HK-2 (cell line): Measurements from ENCODE around the gene TNFRSF4.

Experiments
- DNase-seq: peaks from one replicate; pipeline ENCODE4 v3.0.0-alpha.2; 2018; ENCODE audit not compliant: unreplicated experiment

TNFRSF4 gene

GRCh38 chr1:1245178-1245816 lies 31.3 kb upstream of the TNFRSF4 start:
- no peak for DNase-seq

GRCh38 chr1:1244192-1244811 lies 30.3 kb upstream of the TNFRSF4 start:
- no peak for DNase-seq

GRCh38 chr1:1243807-1244191 lies 29.8 kb upstream of the TNFRSF4 start:
- no peak for DNase-seq

- DNase-seq, result no peak
Observed at GRCh38 chr1:1243266-1243660, 29.3 kb upstream of the TNFRSF4 start.

- DNase-seq, result no peak
Observed at GRCh38 chr1:1242461-1243265, 28.7 kb upstream of the TNFRSF4 start.

GRCh38 chr1:1241588-1242219 lies 27.8 kb upstream of the TNFRSF4 start:
- no peak for DNase-seq

GRCh38 chr1:1240822-1241587 lies 27.1 kb upstream of the TNFRSF4 start:
- DNase-seq, result no peak

GRCh38 chr1:1240348-1240732 lies 26.4 kb upstream of the TNFRSF4 start:
- DNase-seq, result no peak

GRCh38 chr1:1239614-1240347 lies 25.8 kb upstream of the TNFRSF4 start:
- DNase-seq, result no peak

- DNase-seq, result no peak
Observed at GRCh38 chr1:1239227-1239613, 25.3 kb upstream of the TNFRSF4 start.

GRCh38 chr1:1238702-1239178 lies 24.8 kb upstream of the TNFRSF4 start:
- no peak for DNase-seq

- DNase-seq, result no peak
Observed at GRCh38 chr1:1237874-1238701, 24.1 kb upstream of the TNFRSF4 start.

- DNase-seq, result no peak
Observed at GRCh38 chr1:1236945-1237873, 23.3 kb upstream of the TNFRSF4 start.

GRCh38 chr1:1236176-1236763 lies 22.3 kb upstream of the TNFRSF4 start:
- DNase-seq, result no peak

GRCh38 chr1:1235016-1235744 lies 21.2 kb upstream of the TNFRSF4 start:
- no peak for DNase-seq

- DNase-seq, result no peak
Observed at GRCh38 chr1:1234180-1234808, 20.3 kb upstream of the TNFRSF4 start.

- no peak for DNase-seq
Observed at GRCh38 chr1:1233567-1233892, 19.6 kb upstream of the TNFRSF4 start.
